ENCODE results near the gene PTGES2.

GRCh38 chr9:128161215-128161902 lies 33.8 kb upstream of the PTGES2 start:
- TF ChIP-seq, protein P1, sequence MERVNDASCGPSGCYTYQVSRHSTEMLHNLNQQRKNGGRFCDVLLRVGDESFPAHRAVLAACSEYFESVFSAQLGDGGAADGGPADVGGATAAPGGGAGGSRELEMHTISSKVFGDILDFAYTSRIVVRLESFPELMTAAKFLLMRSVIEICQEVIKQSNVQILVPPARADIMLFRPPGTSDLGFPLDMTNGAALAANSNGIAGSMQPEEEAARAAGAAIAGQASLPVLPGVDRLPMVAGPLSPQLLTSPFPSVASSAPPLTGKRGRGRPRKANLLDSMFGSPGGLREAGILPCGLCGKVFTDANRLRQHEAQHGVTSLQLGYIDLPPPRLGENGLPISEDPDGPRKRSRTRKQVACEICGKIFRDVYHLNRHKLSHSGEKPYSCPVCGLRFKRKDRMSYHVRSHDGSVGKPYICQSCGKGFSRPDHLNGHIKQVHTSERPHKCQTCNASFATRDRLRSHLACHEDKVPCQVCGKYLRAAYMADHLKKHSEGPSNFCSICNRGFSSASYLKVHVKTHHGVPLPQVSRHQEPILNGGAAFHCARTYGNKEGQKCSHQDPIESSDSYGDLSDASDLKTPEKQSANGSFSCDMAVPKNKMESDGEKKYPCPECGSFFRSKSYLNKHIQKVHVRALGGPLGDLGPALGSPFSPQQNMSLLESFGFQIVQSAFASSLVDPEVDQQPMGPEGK (CRISPR knock-in tag; IDR thresholded peaks at IDR 0.05; ENCODE audit: borderline replicate concordance): no peak
- TF ChIP-seq RARB (CRISPR knock-in tag; IDR thresholded peaks at IDR 0.05): no peak

All from SK-N-SH treated with all-trans-retinoic acid at 6 μM for 48 hours (cell line).